A549 (cell line): Measurements from ENCODE around the gene PGC. TPM values are rescaled to one million over a fixed set of nuclear protein-coding genes. Genes with fewer than 3 reads are reported as not detected.

Experiments
- ATAC-seq, 2 experiments: fragments of 200-7000 bp in 1 of 2; fragments of >200 bp in 1 of 2; cut with Nextera tagmentation in 1 of 2; cut with Tn5 transposase in 1 of 2; 3 replicates each; pipeline versions ENCODE4 v1.8.0 to v1.9.1; 2018 to 2020; ENCODE audit warnings: mild to moderate bottlenecking in 1 of 2, moderate library complexity in 1 of 2
- CTCF ChIA-PET: fragments of 300-600 bp; sonication (Branson Sonifier 250); formaldehyde crosslinking; extraction: SDS; loops from one replicate; lab custom pipeline; 2021; ENCODE audit warnings: antibody characterized with exemption, inconsistent platforms; lab: Yijun Ruan, JAX
- POLR2A ChIA-PET: fragments of 350-600 bp; formaldehyde crosslinking; extraction: SDS; loops from one replicate; lab custom pipeline; 2021; ENCODE audit warnings: antibody characterized with exemption, inconsistent platforms; lab: Yijun Ruan, JAX
- DNase-seq, 2 experiments: peaks; one replicate each; pipeline versions ENCODE4 v3.0.0 to v3.0.0-alpha.2; 2011 to 2016; ENCODE audit warnings: low read depth in 1 of 2, low spot score in 1 of 2
- FAIRE-seq: peaks from 2 replicates; lab custom pipeline; 2011; peaks lifted over from hg19 to GRCh38; lab: Jason Lieb, UNC
- H3K27ac ChIP-seq, 2 experiments: fragments of >200 bp; sonication (Bioruptor Twin); formaldehyde crosslinking; 3 replicates each; pipeline ENCODE4 v1.5.1; 2016 to 2017
- H3K4me1 ChIP-seq: fragments of >200 bp; sonication (Bioruptor Twin); formaldehyde crosslinking; 3 replicates; pipeline ENCODE4 v1.6.1; 2016
- H3K4me2 ChIP-seq: fragments of >200 bp; sonication (Bioruptor Twin); formaldehyde crosslinking; 3 replicates; pipeline ENCODE4 v1.6.1; 2016
- H3K4me3 ChIP-seq: fragments of >200 bp; sonication (Bioruptor Twin); formaldehyde crosslinking; 3 replicates; pipeline ENCODE4 v1.5.1; 2016
- H3K9me3 ChIP-seq: fragments of >200 bp; sonication (Bioruptor Twin); formaldehyde crosslinking; 3 replicates; pipeline ENCODE4 v1.6.1; 2016
- ATOH8 ChIP-seq: fragments of 250-450 bp; sonication (Bioruptor Pico); IDR thresholded peaks from 2 replicates; pipeline ENCODE4 v1.5.0; 2020; ENCODE audit warnings: low read depth, mild to moderate bottlenecking, moderate library complexity
- BHLHE40 ChIP-seq: IDR thresholded peaks from 2 replicates; pipeline ENCODE4 v1.6.1; 2012; ENCODE audit warnings: low read depth, low read length, inconsistent platforms
- CEBPB ChIP-seq, 2 experiments: fragments of >200 bp in 1 of 2; sonication (Bioruptor Twin) in 1 of 2; formaldehyde crosslinking in 1 of 2; IDR thresholded peaks; 2 replicates each; pipeline ENCODE4 v1.6.1; 2012 to 2016
- E2F6 ChIP-seq: IDR thresholded peaks from 2 replicates; pipeline ENCODE4 v1.6.1; 2012; ENCODE audit warnings: low read depth, borderline replicate concordance
- EHF ChIP-seq: fragments of 250-450 bp; sonication (Bioruptor Pico); IDR thresholded peaks from 2 replicates; pipeline ENCODE4 v1.5.0; 2020; ENCODE audit warnings: mild to moderate bottlenecking
- EHMT2 ChIP-seq: fragments of 200-600 bp; sonication (generic); IDR thresholded peaks from 2 replicates; pipeline ENCODE4 v1.6.1; 2016; ENCODE audit warnings: antibody characterized with exemption, low read depth, mild to moderate bottlenecking, moderate library complexity
- ELK1 ChIP-seq: fragments of 150-350 bp; IDR thresholded peaks from 2 replicates; pipeline ENCODE4 v1.6.1; 2014; ENCODE audit warnings: low read depth, mild to moderate bottlenecking, low read length
- EP300 ChIP-seq, 2 experiments: fragments of >200 bp; sonication (Bioruptor Twin); formaldehyde crosslinking; IDR thresholded peaks; 2 replicates in 1 of 2; 3 replicates in 1 of 2; pipeline ENCODE4 v1.6.1; 2016 to 2017
- FOSB ChIP-seq: fragments of 250-450 bp; sonication (Bioruptor Pico); IDR thresholded peaks from 2 replicates; pipeline ENCODE4 v1.5.0; 2020; ENCODE audit warnings: mild to moderate bottlenecking, moderate library complexity
- FOSL2 ChIP-seq, 2 experiments: fragments of 450-650 bp in 1 of 2; fragments of >200 bp in 1 of 2; sonication (Bioruptor Twin) in 1 of 2; formaldehyde crosslinking; IDR thresholded peaks; 2 replicates each; pipeline versions ENCODE4 v1.5.0 to v1.6.1; 2016 to 2020; ENCODE audit warnings: mild to moderate bottlenecking in 1 of 2, moderate library complexity in 1 of 2
- FOXS1 ChIP-seq: fragments of 250-450 bp; sonication (Bioruptor Pico); IDR thresholded peaks from 2 replicates; pipeline ENCODE4 v1.5.0; 2020; ENCODE audit warnings: mild to moderate bottlenecking, moderate library complexity
- HDAC2 ChIP-seq: fragments of 200-600 bp; sonication (generic); IDR thresholded peaks from 2 replicates; pipeline ENCODE4 v1.6.1; 2016
- HES2 ChIP-seq: fragments of >200 bp; sonication (Bioruptor Twin); formaldehyde crosslinking; IDR thresholded peaks from 2 replicates; pipeline ENCODE4 v1.6.1; 2016
- HOXB5 ChIP-seq: fragments of 250-450 bp; sonication (Bioruptor Pico); IDR thresholded peaks from 2 replicates; pipeline ENCODE4 v1.5.0; 2020; ENCODE audit warnings: mild to moderate bottlenecking, moderate library complexity
- JUN ChIP-seq, 2 experiments: fragments of >200 bp; sonication (Bioruptor Twin); formaldehyde crosslinking; IDR thresholded peaks; 2 replicates in 1 of 2; 3 replicates in 1 of 2; pipeline ENCODE4 v1.6.1; 2016 to 2017
- MAX ChIP-seq: IDR thresholded peaks from 2 replicates; pipeline ENCODE4 v1.6.1; 2012
- NR3C1 ChIP-seq: fragments of >200 bp; sonication (Bioruptor Twin); formaldehyde crosslinking; IDR thresholded peaks from 3 replicates; pipeline ENCODE4 v1.6.1; 2017
- POLR2A ChIP-seq: IDR thresholded peaks from 2 replicates; pipeline ENCODE4 v1.6.1; 2012; ENCODE audit warnings: mild to moderate bottlenecking, low read length
- POLR2AphosphoS2 ChIP-seq: conservative IDR thresholded peaks from 2 replicates; pipeline ENCODE4 v1.6.1; 2012; ENCODE audit warnings: low read length, improper control_type of control experiment, inconsistent platforms
- RAD21 ChIP-seq, 2 experiments: fragments of >200 bp in 1 of 2; sonication (Bioruptor Twin) in 1 of 2; formaldehyde crosslinking in 1 of 2; IDR thresholded peaks in 1 of 2; conservative IDR thresholded peaks in 1 of 2; 2 replicates in 1 of 2; 3 replicates in 1 of 2; pipeline ENCODE4 v1.6.1; 2012 to 2018; ENCODE audit warnings: inconsistent platforms in 1 of 2
- SMC3 ChIP-seq: fragments of >200 bp; sonication (Bioruptor Twin); formaldehyde crosslinking; IDR thresholded peaks from 3 replicates; pipeline ENCODE4 v1.6.1; 2018; ENCODE audit warnings: inconsistent platforms
- TFCP2L1 ChIP-seq: fragments of 250-450 bp; sonication (Bioruptor Pico); IDR thresholded peaks from 2 replicates; pipeline ENCODE4 v1.5.0; 2021; ENCODE audit warnings: mild to moderate bottlenecking
- USF2 ChIP-seq: fragments of 450-650 bp; IDR thresholded peaks from 2 replicates; pipeline ENCODE4 v1.6.1; 2014; ENCODE audit warnings: antibody characterized with exemption
- ZFP36 ChIP-seq: fragments of 450-650 bp; IDR thresholded peaks from 2 replicates; pipeline ENCODE4 v1.6.1; 2014; ENCODE audit warnings: borderline replicate concordance; ENCODE audit not compliant: partially characterized antibody
- ZSCAN20 ChIP-seq: fragments of 250-450 bp; sonication (Bioruptor Pico); IDR thresholded peaks from 2 replicates; pipeline ENCODE4 v1.8.0; 2022; ENCODE audit warnings: mild to moderate bottlenecking, moderate library complexity
- WGBS: methylation state at CpG from one replicate; pipeline ENCODE4 v1.1.6; 2017; ENCODE audit errors: missing lambda C conversion rate; 5-methylcytosine and 5-hydroxymethylcytosine counted together
- polyA plus RNA-seq, 4 experiments: library from polyadenylated mRNA; depleted of rRNA in 3 of 4; stranded (reverse); fragments of >200 nt; fragmentation: RNase III in 1 of 4; extraction: RNeasy Plus Mini Kit Qiagen cat#74134 plus additional on column Dnase treatment in 1 of 4; gene quantifications; 2 replicates in 3 of 4; 3 replicates in 1 of 4; pipeline ENCODE4 v1.2.3, GENCODE V29; 2011 to 2017

Gene PGC
- polyA plus RNA-seq, 2 of the 4 experiments (the other 2 are of a cell fraction) = not detected

- H3K4me2 ChIP-seq = peak overlapping the region; percentile 100
- WGBS = 76% methylated on average over 7 of the region's 8 CpGs
- no peak for ATAC-seq
- DNase-seq = no peak
- H3K4me3 ChIP-seq = peak overlapping the region; percentile 90
- H3K27ac ChIP-seq = peak overlapping the region; percentile 95 to 99
- no peak for FAIRE-seq
- no peaks in the 10 kb centered on the region for H3K9me3 ChIP-seq
- ChIA-PET CTCF (interaction anchor here (1.0 to 6.8 kb wide), 8 partner anchors 10 to 365 kb away, joined by 3 to 65 read pairs (median 11); no protein-coding TSS in a partner anchor), POLR2A (interaction anchor here (1.4 to 2.2 kb wide), 4 partner anchors 9 to 55 kb away, joined by 5 to 12 read pairs (median 8); partner anchors contain the start of genes PRICKLE4 and TOMM6)
- TF ChIP-seq FOSL2 (IDR thresholded peaks at IDR 0.05) (no peak), FOSL2 (CRISPR knock-in tag; IDR thresholded peaks at IDR 0.05) (no peak), CEBPB (IDR thresholded peaks at IDR 0.05) (no peak), E2F6 (no peak), EP300 (IDR thresholded peaks at IDR 0.05) (no peak), FOXS1 (CRISPR knock-in tag) (no peak), POLR2A (no peak), NR3C1 (no peak), HES2 (no peak), BHLHE40 (no peak), FOSB (CRISPR knock-in tag) (no peak), ZFP36 (no peak), ATOH8 (CRISPR knock-in tag) (no peak), MAX (no peak), USF2 (no peak), HOXB5 (CRISPR knock-in tag) (no peak), POLR2AphosphoS2 (no peak), ZSCAN20 (CRISPR knock-in tag) (no peak), EHMT2 (no peak), EHF (CRISPR knock-in tag) (no peak)
- peaks cover 31% of the 10 kb centered on the region for H3K4me1 ChIP-seq
These were observed 14.4 kb downstream of the PGC start for GRCh38 chr6:41732591-41733359.

- Histone ChIP-seq H3K4me1 (peaks cover 31% of the 10 kb centered on the region), H3K27ac (peak overlapping the region in 1 of 2 experiments; percentile 55; a peak in 2 of 6 replicates), H3K4me3 (no peak overlapping the region), H3K9me3 (no peaks in the 10 kb centered on the region), H3K4me2 (peak overlapping the region; percentile 100)
- DNase-seq (no peak), FAIRE-seq (no peak), ATAC-seq (no peak)
- ChIA-PET POLR2A (no interaction called here), CTCF (interaction anchor here (2.6 to 6.8 kb wide), 2 partner anchors 9 to 26 kb away, joined by 11 to 65 read pairs; no protein-coding TSS in a partner anchor)
- peak; percentile 44 for TF ChIP-seq ZFP36
- no peak for TF ChIP-seq NR3C1
These were observed 15.0 kb downstream of the PGC start for GRCh38 chr6:41732149-41732548.

GRCh38 chr6:41731561-41732086 is 15.6 kb downstream of the PGC start:
- POLR2A ChIA-PET = no interaction called here
- CTCF ChIA-PET = interaction anchor here (6.8 kb wide), 1 partner anchor 25 kb away, joined by 65 read pairs; no protein-coding TSS in a partner anchor
- peak overlapping the region; percentile 100; the same call in 2 of the 3 replicates for H3K4me2 ChIP-seq
- H3K9me3 ChIP-seq = no peaks in the 10 kb centered on the region
- FAIRE-seq (no peak), DNase-seq (no peak), ATAC-seq (no peak)
- peaks cover 30% of the 10 kb centered on the region for H3K4me1 ChIP-seq
- no peak for TF ChIP-seq POLR2A
- TF ChIP-seq SMC3 = no peak
- TF ChIP-seq JUN (IDR thresholded peaks at IDR 0.05) = no peak
- TF ChIP-seq TFCP2L1 (CRISPR knock-in tag) = no peak
- TF ChIP-seq ELK1 = no peak
- no peak for TF ChIP-seq BHLHE40
- TF ChIP-seq HDAC2 = no peak
- no peak for TF ChIP-seq RAD21 (conservative IDR thresholded peaks at IDR 0.05 in 1 of 2, IDR thresholded peaks at IDR 0.05 in 1 of 2)
- TF ChIP-seq POLR2AphosphoS2 = no peak
- peak overlapping the region in 1 of 2 experiments; percentile 55; a peak in 2 of 6 replicates for H3K27ac ChIP-seq
- H3K4me3 ChIP-seq = no peak overlapping the region
- 83% methylated on average over 7 of the region's 7 CpGs for WGBS
